OCI-LY1 (cell line): ENCODE results near the gene VENTX.
"Not testable (repeated sequence)": the region's sequence is repeated elsewhere in the genome, so short reads cannot be mapped to it uniquely, and the experiment has no call there.

Experiments
- H2AFZ ChIP-seq: fragments of 200-600 bp; sonication (generic), shearing (Covaris generic); 2 replicates; pipeline ENCODE4 v1.6.0; 2014; ENCODE audit warnings: antibody characterized with exemption, mild to moderate bottlenecking, low read length
- H3F3A ChIP-seq: fragments of 200-600 bp; sonication (generic), shearing (Covaris generic); 2 replicates; pipeline ENCODE4 v1.6.0; 2014; ENCODE audit warnings: mild to moderate bottlenecking, antibody characterized with exemption, low read length, moderate library complexity; ENCODE audit not compliant: insufficient read depth
- H3K27ac ChIP-seq: fragments of 200-600 bp; sonication (generic); 2 replicates; pipeline ENCODE4 v1.5.1; 2014; ENCODE audit warnings: low read length, mixed run types, mild to moderate bottlenecking, low read depth; ENCODE audit not compliant: poor library complexity, severe bottlenecking
- H3K27me3 ChIP-seq: fragments of 200-600 bp; sonication (generic); 2 replicates; pipeline ENCODE4 v1.6.0; 2014; ENCODE audit warnings: antibody characterized with exemption, mild to moderate bottlenecking, low read length, moderate library complexity; ENCODE audit not compliant: insufficient read depth
- H3K36me3 ChIP-seq: fragments of 200-600 bp; sonication (generic); 2 replicates; pipeline ENCODE4 v1.6.1; 2014; ENCODE audit warnings: mild to moderate bottlenecking, antibody characterized with exemption, low read length, moderate library complexity, mixed read lengths; ENCODE audit not compliant: insufficient read depth
- H3K4me1 ChIP-seq: fragments of 200-600 bp; sonication (generic); 2 replicates; pipeline ENCODE4 v1.5.1; 2014; ENCODE audit warnings: mild to moderate bottlenecking, low read length, moderate library complexity; ENCODE audit not compliant: insufficient read depth, severe bottlenecking
- H3K4me2 ChIP-seq: fragments of 200-600 bp; sonication (generic), shearing (Covaris generic); 2 replicates; pipeline ENCODE4 v1.6.1; 2014; ENCODE audit warnings: low read length
- H3K4me3 ChIP-seq: fragments of 200-600 bp; sonication (generic); 2 replicates; pipeline ENCODE4 v1.5.1; 2014; ENCODE audit warnings: low read length, low read depth, mild to moderate bottlenecking, mixed read lengths; ENCODE audit not compliant: poor library complexity, severe bottlenecking
- H3K79me2 ChIP-seq: fragments of 200-600 bp; shearing (Covaris generic); 2 replicates; pipeline ENCODE4 v1.6.1; 2016; ENCODE audit warnings: mixed run types, low read length, mixed read lengths; ENCODE audit not compliant: insufficient read depth
- H3K9ac ChIP-seq: fragments of 200-600 bp; sonication (generic), shearing (Covaris generic); 2 replicates; pipeline ENCODE4 v1.6.1; 2014; ENCODE audit warnings: mild to moderate bottlenecking, low read length, mixed read lengths
- H3K9me2 ChIP-seq: fragments of 200-600 bp; sonication (generic), shearing (Covaris generic); 2 replicates; pipeline ENCODE4 v1.6.1; 2014; ENCODE audit warnings: low read depth, mild to moderate bottlenecking, low read length, mixed read lengths
- H3K9me3 ChIP-seq: fragments of 200-600 bp; shearing (Covaris generic); 2 replicates; pipeline ENCODE4 v1.6.1; 2014; ENCODE audit warnings: low read length, mixed read lengths
- H4K20me1 ChIP-seq: fragments of 200-600 bp; sonication (generic), shearing (Covaris generic); 2 replicates; pipeline ENCODE4 v1.6.0; 2016; ENCODE audit warnings: mild to moderate bottlenecking, low read length; ENCODE audit not compliant: insufficient read depth
- CTCF ChIP-seq: fragments of 200-600 bp; sonication (generic), shearing (Covaris generic); IDR thresholded peaks from 2 replicates; pipeline ENCODE4 v1.5.1; 2017; ENCODE audit warnings: mild to moderate bottlenecking, antibody characterized with exemption, low read length, moderate library complexity, mixed read lengths
- EZH2 ChIP-seq: fragments of 200-600 bp; sonication (generic), shearing (Covaris generic); IDR thresholded peaks from 2 replicates; pipeline ENCODE4 v1.8.0; 2017; ENCODE audit warnings: borderline replicate concordance, mixed run types, mild to moderate bottlenecking, antibody characterized with exemption, low read length, moderate library complexity, mixed read lengths

The VENTX gene

GRCh38 chr10:133231244-133231945 lies 6.3 kb upstream of the VENTX start:
- Histone ChIP-seq H3F3A (no peaks in the 10 kb centered on the region), H3K36me3 (no peaks in the 10 kb centered on the region), H4K20me1 (no peaks in the 10 kb centered on the region), H3K27ac (no peak overlapping the region), H3K79me2 (no peaks in the 10 kb centered on the region), H3K4me1 (no peaks in the 10 kb centered on the region), H3K9ac (no peak overlapping the region), H3K9me3 (no peaks in the 10 kb centered on the region), H3K4me3 (no peak overlapping the region), H3K4me2 (no peak overlapping the region), H2AFZ (no peak overlapping the region), H3K9me2 (no peaks in the 10 kb centered on the region), H3K27me3 (no peaks in the 10 kb centered on the region)
- TF ChIP-seq CTCF (no peak), EZH2 (no peak)

GRCh38 chr10:133231946-133232574 lies 5.6 kb upstream of the VENTX start:
- H3K9ac ChIP-seq = no peak overlapping the region
- no peaks in the 10 kb centered on the region for H3K9me3 ChIP-seq
- H3K36me3 ChIP-seq = no peaks in the 10 kb centered on the region
- H3K79me2 ChIP-seq = no peaks in the 10 kb centered on the region
- no peaks in the 10 kb centered on the region for H3K27me3 ChIP-seq
- no peak overlapping the region for H3K4me2 ChIP-seq
- no peaks in the 10 kb centered on the region for H3K9me2 ChIP-seq
- no peak overlapping the region for H2AFZ ChIP-seq
- no peaks in the 10 kb centered on the region for H4K20me1 ChIP-seq
- TF ChIP-seq EZH2 = no peak
- no peak for TF ChIP-seq CTCF
- H3K27ac ChIP-seq = no peak overlapping the region
- no peak overlapping the region for H3K4me3 ChIP-seq
- no peaks in the 10 kb centered on the region for H3K4me1 ChIP-seq
- no peaks in the 10 kb centered on the region for H3F3A ChIP-seq

DNA sequence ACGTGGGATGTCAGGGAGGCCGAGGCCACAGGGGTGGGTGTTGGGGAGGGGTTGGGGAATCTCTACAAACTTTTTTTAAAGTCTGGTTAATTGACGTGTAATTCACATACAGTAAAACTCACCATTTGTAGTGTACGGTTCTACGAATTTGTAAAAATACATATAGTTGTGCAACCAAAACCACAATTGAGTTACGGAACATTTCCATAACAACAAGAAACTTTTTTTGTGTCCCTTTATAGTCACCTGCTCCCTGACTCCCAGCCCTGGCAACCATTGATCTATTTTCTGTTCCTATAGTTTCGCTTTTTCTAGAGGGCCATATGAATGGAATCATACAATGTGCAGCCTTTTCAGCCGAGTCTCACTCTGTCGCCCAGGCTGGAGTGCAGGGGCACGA lies 2.9 kb upstream of the VENTX start:
- not testable (repeated sequence) for H2AFZ ChIP-seq, H3K79me2 ChIP-seq, H3K9me2 ChIP-seq, H3K9ac ChIP-seq, H4K20me1 ChIP-seq, H3K4me1 ChIP-seq, H3K9me3 ChIP-seq, H3K36me3 ChIP-seq, H3K27ac ChIP-seq, H3K27me3 ChIP-seq, H3F3A ChIP-seq, H3K4me3 ChIP-seq, H3K4me2 ChIP-seq
